GM21528 (cell line): ENCODE measurements around the gene FBXL4.

Source experiments
- ATAC-seq: cut with Tn5 transposase; IDR thresholded peaks from one replicate; pipeline ENCODE4 v1.9.1; 2021; ENCODE audit warnings: mild to moderate bottlenecking, moderate library complexity; ENCODE audit not compliant: unreplicated experiment, low FRiP score

The FBXL4 gene

GRCh38 chr6:98894810-98895209 lies 52.9 kb downstream of the FBXL4 start:
- ATAC-seq = no peak

GRCh38 chr6:98887650-98888049 lies 60.1 kb downstream of the FBXL4 start:
- ATAC-seq = no peak

DNA sequence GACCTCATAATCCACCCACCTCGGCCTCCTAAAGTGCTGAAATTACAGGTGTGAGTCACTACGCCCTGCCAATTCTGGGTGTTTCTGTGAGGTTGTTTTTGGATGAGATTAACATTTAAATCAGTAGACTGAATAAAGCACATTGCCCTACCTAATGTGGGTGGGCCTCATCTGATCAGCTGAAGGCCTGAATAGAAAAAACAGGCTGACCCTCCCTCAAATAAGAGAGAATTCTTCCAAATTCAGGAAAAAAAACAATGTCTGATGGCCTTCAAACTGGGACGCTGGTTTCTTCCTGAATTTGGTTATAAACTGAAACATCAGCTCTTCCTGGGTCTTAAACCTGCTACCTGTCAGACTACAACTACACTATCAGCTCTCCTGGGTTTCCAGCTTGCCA lies 62.4 kb downstream of the FBXL4 start:
- ATAC-seq = no peak

- ATAC-seq = peak; percentile 88
These were observed 67.3 kb downstream of the FBXL4 start for GRCh38 chr6:98880486-98880885.

GRCh38 chr6:98877250-98877649 lies 70.5 kb downstream of the FBXL4 start:
- no peak for ATAC-seq

GRCh38 chr6:98875375-98875774 lies 72.4 kb downstream of the FBXL4 start:
- ATAC-seq = no peak

- no peak for ATAC-seq
These were observed 75.9 kb downstream of the FBXL4 start for GRCh38 chr6:98871821-98872220.

- no peak for ATAC-seq
These were observed 76.7 kb downstream of the FBXL4 start for GRCh38 chr6:98871057-98871456.

DNA sequence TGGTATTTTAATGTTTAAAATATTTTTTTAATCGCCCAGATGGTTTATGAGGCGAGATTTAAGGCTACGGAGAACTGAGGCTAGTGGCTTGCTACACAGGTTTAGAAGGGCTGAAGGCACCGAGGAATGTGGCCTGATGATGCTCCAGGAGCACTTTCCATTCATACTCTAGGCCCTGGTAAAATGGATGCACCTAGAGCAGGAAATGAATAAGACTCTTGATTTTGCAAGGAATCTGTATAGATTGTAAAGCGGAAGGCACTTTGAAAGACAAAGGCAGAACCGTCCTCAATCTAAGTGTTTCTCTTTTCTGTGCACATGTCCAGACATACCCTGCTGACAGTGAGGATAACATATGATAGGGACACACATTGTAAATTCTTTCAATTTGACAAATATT lies 83.2 kb downstream of the FBXL4 start:
- ATAC-seq = no peak

GRCh38 chr6:98848539-98849242 lies 99.1 kb downstream of the FBXL4 start:
- ATAC-seq = no peak

DNA sequence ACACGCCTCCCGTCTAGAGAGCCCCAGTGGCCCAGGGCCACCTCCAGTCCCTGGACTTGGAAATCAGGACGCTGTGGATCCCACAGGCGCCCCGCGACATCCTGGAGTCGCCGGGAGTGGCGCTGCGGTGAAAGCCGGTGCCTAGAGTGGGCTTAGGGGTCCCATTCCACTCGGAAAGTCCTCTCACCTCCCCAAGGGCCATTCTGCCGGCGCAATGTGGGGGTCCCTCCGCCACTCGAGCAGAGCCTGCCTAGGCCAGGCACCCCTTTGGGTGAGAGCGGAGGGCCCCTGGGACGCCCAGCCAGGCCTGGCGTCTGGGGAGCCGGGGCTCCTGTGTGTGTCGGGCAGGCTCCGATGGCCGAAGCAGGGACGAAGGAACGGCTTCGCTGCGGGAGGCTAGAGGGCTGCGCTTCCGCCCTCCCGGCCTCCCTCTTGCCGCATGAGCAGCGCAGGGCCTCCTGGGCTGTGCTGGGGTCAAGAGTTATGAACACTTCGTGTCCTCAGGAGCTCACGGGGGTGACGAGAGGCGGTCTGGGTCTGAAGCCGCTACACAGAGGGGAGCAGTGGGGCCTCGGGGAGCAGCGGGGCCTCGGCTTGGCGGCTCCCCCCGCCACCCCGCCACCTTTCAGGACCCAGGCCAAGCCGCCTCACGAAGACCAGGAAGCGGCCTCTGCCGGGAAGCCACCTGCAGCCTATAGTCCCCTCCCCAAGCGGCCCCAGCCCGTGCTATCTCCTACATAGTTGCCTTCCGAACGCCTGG lies 99.8 kb downstream of the FBXL4 start:
- peak; percentile 50 for ATAC-seq

GRCh38 chr6:98847416-98847778 lies 100.3 kb downstream of the FBXL4 start:
- no peak for ATAC-seq

DNA sequence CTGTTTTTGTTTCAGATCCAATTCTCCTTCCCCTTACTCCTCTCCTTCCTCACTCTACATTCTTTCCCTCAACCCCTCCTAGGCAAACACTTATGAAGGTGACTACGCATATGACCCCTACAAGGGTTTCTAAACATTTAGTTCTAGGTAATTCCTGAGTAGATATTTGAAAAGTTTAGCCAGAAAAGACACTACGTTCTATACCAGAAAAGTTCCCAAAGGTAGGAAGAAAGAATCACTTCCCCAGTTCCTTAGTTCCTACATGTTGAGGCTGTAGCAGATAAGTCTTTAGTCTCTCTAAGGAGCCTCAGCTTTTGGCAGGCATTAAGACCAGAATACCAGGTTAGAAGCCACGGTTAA lies 101.7 kb downstream of the FBXL4 start:
- ATAC-seq = no peak

DNA sequence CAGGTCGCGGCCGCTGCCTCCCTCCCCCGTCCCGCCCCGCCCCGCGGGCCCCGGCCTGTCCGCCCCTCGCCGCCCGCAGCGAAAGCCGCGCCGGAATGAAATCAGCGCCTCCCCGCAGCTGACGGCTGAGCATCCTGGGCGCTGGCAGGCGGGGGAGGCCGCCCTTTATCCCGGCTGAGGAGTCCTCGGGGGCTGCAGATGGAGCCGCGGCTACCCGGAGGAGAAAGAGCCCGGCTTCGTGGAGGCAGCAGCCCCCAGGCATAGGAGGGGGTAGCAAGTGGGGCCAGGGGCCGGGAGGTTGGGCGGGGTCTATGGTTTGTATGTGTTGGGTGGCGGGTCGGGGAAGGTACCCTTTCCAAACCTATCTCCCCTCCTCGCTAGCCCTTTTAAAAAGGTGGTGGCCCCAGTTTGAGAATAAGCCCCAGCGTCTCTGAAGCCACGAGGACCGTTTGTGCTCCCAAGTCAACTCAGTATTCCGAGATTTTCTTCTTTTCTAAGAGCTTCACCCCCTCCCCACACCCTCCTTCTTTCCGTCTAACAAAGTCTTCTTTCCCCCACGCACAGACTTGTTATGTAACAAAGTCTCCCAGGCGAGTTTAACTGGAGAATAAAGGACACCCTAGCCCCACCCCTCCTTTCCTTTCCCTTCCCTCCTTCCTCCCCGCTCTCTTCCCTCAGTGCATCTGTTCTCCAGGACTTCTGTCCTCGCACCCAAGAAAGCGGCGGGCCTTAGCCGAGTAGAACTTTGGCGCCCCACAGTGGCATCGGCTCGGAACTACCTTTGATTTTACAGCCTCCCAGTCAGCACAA lies 102.3 kb downstream of the FBXL4 start:
- peak; percentile 57 for ATAC-seq

GRCh38 chr6:98844244-98845210 lies 103.2 kb downstream of the FBXL4 start:
- ATAC-seq = no peak

GRCh38 chr6:98843271-98844243 lies 104.2 kb downstream of the FBXL4 start:
- ATAC-seq = no peak

- no peak for ATAC-seq
These were observed 105.2 kb downstream of the FBXL4 start for GRCh38 chr6:98842342-98843180.

- no peak for ATAC-seq
These were observed 106.0 kb downstream of the FBXL4 start for GRCh38 chr6:98841621-98842341.
